NCI-H1105 (cell line): Measurements from ENCODE around the gene GAB3.
"Not testable (repeated sequence)": the region's sequence is repeated elsewhere in the genome, so short reads cannot be mapped to it uniquely, and the experiment has no call there.

ENCODE experiments used
- DNase-seq: peaks from one replicate; lab custom pipeline; 2025; lab: John Stamatoyannopoulos, UW

Gene GAB3

DNA sequence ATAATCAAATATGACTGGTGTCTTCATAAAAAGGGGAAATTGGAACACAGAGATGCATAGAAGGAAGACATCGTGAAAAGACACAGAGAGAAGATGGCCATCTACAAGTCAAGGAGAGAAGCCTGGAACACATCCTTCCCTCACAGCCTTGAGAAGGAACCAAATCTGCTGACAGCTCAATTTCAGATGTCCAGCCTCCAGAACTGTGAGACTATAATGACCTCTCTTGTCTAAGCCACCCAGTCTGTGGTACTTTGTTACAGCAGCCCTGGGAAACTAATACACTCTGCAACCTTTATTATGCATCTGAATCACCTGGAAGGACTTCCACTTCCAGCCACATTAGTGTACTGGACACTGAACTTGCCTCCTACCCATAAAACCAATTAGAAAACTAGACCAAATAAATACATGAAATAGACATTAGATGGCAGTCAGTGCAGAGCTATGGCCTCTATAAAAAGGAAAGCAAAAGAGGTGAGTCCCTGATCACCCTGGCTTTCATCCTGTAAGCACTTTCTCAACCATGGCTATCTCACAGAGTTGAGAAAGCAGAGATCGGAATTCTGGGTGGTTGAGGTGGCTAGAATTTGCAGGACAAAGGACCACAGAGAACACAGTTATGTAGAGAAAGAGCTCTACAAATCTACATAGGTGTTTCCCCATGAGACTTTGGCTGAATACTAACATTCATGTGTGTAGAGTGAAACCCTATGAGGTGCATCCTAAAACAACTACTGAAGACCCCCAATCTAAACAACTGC is 25.7 kb downstream of the GAB3 start:
- no peak for DNase-seq

DNA sequence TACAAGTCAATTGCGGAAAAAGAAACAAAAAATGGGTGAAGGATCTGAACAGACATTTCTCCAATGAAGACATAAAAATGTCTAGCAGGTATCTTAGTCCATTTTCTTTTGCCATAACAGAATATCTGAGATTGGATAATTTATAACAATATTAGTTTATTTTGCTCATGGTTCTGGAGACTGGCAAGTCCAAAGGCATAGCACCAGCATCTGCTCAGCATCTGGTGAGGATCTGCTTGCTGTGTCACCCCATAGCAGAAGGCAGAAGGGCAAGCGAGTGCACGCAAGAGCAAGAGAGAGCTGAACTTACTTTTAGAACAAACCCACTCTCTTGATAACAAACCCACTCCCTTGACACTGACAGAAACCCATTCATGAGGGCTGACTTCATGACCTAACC is 29.7 kb downstream of the GAB3 start:
- DNase-seq = no peak

DNA sequence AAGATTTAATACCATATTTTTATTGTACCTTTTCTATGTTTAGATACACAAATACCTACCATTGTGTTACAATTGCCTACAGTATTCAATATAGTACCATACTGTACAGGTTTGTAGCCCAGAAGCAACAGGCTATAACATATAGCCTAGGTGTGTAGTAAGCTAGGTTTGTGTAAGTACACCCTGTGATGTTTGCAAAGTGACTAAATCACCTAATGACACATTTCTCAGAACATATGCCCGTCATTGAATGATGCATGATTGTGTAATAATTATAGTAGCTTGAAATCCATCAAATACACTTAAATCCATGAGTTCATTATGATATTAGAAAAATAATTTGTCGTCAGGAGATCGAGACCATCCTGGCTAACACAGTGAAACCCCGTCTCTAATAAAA is 30.8 kb downstream of the GAB3 start:
- DNase-seq = no peak

DNA sequence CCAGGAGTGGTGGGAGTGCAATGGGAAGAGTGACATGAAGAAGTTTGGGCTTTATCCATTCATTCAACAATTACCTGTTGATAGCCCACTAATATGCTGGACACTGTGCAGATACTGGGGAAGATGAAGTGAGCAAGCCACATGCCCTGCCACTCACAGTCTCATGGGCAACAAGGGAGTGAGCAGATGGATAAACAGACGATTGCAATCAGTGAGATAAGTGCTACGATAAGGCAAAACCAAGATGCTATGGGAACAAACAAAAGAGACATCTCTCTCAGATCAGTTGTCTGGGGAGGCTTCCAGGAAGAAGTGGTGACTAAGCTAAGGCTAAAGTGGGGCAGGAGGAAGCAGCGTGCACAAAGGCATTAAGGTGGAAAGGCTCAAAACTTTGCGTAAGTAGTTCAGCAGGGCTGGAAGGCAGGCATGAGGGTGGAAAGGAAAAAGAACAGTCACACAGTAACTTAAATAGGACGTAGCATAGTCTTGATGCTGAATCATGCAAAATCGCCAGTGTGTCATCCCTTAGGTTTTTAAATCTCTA is 31.7 kb downstream of the GAB3 start:
- no peak for DNase-seq

DNA sequence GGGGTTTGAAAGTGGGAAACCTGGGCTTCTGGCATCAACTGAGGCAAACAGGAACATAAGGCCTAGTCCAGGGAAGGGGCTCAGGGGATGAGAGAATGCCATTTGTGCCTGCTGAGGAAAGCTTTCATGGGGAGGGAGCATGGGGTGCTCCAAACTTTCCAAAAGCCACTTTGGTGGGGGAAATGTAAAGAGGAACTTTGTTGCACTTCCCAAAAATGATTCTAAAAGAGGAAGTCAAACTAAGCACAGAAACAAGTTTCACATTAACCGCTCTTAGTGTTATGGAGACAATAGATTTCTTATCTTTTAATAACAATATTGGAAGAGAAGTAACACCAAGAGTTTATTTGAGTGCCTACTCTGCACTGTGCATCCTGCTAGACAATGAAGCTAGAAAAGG is 32.3 kb downstream of the GAB3 start:
- DNase-seq = no peak

DNA sequence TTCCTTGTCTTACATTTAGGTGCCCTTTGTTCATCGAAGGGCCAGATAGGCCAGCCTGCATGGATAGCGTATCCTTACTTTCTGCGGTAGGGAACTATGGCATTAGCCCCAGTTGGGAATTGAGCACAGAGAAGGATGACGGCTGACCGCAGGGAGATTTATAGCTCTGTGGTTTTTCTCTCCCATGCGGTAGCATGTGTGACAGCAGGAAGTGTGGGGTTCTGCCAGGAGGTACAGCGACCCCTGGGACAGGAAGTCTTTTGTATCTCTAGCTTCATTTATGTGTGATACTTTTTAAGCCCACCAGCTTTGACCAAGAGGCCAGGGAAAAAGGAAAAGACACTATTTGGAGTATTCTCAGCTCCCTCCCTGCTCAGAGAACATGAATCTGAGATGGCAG is 33.1 kb downstream of the GAB3 start:
- DNase-seq = no peak

DNA sequence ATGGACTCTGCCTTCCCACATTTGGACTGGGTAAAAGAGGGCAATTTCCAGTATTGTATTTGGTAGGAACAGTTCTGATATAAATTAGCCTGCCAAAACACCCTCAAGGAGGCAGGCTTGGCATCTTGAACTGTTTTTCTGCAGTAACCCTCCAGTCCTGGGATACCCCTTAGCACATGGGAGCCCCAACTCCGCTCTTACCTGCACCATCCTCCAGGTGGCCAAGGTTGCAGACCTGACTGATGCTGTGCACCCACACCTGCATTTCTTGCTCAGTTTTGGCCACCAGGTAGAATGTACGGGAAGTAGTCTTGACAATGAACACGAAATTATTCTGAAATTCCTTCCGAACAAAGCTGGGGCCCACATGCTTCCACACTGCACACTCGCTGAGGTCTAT is 35.1 kb downstream of the GAB3 start:
- DNase-seq = no peak

DNA sequence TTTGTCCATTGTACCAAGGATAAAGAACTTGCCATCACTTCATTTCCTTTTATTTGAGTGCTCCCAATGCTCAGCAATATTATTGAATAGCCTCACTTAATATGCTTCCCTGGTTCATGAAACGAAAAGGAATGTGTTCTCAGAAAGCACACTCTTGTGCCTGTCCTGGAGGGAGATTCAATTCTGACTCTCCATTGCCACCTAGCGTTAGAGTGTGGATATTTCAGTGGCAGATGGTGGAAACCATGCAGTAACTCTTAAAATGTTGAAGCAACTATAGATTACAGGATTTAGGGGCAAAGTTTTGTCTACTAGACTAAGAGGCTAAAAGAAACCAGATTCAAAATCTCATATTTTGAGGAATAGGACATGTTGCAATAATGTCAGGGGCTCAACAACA is 36.0 kb downstream of the GAB3 start:
- peak; percentile 33 for DNase-seq

DNA sequence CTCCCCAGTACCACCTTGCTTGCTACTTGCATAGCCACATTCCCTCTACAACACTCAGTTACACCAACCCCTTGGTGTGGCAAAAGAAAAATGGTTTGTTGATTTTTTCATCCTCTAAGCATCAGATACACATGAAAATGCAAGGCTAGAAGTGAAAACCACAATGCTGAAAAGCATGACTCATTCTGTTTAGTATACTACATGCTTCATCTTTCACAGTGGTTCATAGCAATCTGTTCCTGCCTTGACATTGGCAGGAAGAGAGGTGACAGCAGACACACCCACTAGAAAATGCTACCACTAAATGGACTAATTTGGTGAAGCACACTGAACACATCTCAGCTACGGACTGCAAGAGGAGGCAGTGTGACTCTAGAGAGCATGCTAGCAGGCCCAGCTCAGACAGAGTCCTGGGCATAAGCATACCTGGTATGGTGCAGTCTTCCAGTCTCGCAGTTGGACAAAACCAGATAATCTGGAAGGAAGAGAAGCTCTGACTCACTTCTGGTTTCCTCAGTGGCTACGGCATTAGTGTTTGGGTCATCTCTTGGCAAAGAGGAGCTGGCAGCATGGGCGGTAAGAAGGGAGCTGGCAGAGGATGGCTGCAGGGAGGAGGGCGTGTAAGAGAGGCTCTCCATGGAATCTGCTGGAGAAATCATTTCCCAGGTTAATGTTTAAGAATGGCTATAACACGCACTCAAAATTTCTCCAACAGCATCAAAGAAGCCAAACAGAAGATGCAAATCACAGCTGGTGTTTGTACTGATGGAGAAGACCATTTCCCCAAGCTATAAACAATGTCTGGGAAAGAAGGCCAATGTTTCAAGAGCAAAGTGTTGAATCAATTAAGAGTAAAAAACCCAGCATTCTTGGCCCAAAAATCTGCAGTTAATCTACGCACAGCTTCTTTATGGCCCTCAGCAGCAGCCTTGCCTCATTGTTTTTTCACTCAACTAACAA is 37.8 kb downstream of the GAB3 start:
- DNase-seq = no peak

DNA sequence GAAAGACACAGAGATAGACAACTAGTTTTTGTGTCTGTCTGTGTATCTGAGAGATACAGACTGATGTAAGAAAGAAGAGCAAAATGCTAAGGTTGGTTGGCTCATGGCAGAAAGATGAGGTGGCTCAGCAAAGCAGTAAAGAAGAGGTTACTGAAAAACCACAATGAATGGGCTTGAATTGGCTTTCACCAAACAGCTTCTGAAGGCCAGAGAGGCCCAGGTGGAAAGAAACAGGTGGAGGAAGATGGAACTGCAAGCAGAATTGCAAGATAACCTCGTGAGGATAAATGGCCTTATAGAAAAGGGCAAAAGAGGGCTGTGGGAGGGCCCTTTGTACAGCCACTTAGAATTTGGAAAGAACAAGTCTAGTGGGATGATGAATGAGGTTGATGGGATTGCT is 39.6 kb downstream of the GAB3 start:
- no peak for DNase-seq

DNA sequence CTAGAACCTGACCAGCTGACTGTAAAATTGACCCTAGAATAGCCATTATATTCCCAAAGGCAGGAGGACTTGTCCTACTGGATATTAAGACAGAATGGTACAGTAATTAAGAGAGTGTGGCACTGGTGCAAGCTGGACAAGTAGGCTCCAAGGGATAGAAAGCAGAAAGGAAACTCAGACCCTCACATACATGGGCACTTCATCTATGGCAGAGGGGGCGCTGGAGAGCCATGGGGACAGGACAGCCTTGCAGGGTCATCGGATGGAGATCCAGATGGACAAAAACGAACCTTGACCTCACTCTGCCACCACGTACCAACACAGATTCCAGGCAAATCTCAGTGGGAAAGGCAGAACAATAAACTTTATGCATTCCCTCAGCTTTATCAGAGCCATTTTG is 40.6 kb downstream of the GAB3 start:
- no peak for DNase-seq

DNA sequence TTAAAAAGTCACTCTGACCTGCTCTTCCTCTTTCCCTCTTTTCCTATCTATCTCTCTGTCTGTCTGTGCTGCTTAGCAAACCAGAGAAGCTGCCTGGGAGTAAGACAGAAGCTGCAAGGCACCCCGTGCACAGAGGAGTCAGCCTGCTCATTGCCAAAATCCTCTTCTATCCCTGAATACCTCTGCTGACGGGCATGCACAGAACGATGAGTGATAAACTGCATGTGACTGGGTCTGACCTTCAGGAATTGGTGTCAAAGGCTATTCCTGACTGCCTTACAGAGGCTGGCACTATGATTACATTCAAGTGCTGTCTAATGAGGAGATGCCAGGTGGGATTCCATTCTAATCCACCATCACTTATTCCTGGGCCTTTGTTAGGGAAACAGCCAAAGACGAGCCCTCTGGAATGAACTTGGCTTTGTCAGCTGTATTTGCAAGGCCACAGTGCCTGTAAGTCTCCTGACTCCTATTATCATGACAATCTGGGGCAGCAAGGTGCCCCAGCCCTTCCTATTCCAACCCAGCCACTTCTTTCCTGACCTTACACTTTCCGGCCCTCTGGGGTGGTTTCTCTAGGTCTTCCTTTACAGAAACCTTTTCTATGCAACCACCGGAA is 52.1 kb downstream of the GAB3 start:
- DNase-seq = no peak

DNA sequence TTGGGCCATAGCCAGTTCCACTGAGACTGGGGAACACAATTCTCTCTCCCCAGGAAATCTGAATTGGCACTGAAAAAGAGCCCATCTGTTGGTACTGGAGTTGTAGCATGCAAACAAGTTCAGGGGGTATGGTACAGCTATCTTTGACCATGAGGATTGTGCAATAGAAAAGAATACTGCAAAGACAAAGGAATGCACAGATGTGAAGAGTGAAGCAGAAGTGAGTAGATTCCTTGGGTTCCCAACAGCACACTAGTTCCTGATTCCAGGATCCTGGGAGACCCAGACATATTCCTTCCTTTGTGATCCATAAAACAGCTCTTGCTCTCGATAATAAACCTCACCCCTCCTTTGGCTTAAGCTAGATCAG is 54.2 kb downstream of the GAB3 start:
- no peak for DNase-seq

DNA sequence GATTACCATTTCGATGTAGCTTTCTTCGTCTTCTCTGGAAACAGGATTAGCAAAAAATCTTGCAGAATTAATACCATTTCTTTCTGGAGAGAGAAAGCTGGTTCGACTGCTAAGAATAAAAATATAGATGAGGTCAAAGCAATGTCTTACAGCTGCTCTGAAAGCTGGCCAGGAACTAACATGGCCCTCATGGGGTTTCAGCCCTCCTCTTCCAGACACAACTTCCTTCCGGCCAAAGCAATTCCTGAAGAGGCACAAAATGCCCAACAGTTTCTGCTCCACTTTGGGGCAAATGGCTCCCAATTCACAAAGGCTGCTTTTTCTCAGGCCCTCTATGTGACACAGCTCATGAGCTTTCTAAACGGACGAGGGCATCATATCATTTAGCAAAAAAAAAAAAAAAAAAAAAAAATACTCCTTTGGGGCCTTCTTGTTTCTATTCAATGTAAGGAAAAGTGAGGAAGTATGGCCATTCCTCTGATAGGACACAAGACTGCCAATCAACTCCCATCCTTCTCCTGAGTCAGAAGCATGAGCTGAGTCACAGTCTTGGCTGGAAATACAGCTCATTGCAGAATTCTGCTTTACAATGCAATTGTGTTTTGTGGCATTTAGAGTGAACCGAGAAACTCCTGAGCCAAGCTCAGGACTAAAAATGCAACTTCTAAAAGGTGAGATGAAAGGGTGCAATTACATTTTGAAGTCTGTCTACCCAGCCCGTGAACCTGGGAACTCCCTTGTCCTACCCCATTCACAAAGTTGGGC is 54.8 kb downstream of the GAB3 start:
- no peak for DNase-seq

DNA sequence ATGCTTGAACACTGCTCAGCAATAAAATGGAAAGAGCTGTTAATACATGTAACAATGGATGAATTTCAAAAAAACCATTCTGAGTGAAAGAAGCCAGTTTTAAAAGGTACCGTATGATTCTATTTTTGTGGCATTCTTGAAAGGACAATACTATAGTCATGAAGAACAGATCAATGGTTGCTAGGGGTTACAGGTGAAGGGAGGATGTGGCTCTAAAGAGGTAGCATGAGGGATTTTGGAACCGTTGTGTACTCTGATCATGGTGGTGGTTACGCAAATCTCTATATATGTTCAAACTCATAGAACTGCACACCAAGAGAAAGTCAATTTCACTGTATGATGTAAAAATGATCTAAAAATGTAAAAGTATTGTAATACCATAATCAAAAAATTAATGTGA is 57.5 kb downstream of the GAB3 start:
- no peak for DNase-seq

DNA sequence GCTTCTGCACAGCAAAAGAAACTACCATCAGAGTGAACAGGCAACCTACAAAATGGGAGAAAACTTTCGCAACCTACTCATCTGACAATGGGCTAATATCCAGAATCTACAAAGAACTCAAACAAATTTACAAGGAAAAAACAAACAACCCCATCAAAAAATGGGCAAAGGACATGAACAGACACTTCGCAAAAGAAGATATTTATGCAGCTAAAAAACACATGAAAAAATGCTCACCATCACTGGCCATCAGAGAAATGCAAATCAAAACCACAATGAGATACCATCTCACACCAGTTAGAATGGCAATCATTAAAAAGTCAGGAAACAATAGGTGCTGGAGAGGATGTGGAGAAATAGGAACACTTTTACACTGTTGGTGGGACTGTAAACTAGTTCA is 60.4 kb downstream of the GAB3 start:
- not testable (repeated sequence) for DNase-seq

DNA sequence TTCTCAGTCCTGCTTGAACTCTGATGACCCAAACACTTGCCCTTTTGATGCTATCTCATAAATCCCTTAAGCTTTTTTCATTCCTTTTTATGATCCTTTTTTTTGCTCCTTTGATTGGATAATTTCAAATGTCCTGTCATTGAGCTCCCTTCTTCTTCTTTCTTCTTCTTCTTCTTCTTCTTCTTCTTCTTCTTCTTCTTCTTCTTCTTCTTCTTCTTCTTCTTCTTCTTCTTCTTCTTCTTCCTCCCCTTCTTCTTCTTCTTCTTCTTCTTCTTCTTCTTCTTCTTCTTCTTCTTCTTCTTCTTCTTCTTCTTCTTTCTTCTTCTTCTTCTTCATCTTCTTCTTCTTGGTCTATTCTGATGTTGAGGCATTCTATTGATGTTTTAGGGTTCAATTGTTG is 78.8 kb downstream of the GAB3 start:
- not testable (repeated sequence) for DNase-seq

DNA sequence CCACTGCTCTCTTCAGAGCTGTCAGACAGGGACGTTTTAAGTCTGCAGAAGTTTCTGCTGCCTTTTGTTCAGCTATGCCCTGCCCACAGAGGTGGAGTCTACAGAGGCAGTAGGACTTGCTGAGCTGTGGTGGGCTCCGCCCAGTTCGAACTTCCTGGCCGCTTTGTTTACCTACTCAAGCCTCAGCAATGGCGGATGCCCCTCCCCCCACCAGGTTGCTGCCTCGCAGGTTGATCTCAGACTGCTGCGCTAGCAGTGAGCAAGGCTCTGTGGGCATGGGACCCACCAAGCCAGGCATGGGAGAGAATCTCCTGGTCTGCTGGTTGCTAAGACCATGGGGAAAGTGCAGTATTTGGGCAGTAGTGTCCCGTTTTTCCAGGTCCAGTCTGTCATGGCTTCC is 80.0 kb downstream of the GAB3 start:
- not testable (repeated sequence) for DNase-seq

DNA sequence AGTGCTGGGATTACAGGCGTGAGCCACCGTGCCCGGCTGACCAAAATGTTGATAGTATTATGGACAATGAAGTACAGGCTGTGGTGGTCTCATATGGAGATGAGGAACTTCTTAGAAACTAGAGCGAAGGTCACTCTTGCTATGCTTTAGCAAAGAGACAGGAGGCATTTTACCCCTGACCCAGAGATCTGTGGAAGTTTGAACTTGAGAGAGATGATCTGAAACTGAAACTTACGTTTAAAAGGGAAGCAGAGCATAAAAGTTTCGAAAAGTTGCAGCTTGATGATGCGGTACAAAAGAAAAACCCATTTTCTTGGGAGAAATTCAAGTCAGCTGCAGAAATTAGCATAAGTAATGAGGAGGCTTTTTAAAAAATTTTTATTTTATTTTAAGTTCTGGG is 89.0 kb downstream of the GAB3 start:
- no peak for DNase-seq

DNA sequence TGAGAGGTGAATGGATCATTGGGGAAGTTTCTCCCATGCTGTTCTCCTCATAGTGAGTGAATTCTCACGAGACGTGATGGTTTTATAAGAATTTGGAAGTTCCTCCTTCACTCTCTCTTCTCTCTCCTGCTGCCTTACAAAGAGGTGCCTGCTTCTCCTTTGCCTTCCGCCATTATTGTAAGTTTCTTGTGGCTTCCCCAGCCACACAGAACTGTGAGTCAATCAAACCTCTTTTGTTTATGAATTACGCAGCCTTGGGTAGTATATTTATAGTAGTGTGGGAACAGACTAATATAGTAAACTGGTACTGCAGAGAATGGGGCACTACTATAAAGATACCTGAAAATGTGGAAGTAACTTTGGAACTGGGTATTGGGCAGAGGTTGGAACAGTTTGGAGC is 89.7 kb downstream of the GAB3 start:
- no peak for DNase-seq

DNA sequence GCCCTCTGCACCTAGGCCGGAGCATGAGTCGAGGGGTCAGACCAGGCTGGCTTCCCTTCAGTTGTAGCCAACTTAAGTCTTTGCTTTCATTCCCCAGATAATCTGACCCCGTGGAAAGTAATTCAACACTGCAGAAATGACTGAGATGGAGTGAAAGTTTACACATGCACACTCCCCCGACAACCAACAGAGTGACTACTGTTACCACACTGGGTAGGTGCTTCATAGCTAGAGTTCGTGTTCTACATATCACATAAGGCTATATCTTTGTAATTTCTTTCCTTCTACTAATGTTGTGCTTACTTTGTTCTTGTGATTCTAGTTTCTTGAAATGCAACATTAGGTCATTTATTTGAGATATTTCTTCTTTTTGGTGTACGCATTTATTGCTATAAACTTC is 90.3 kb downstream of the GAB3 start:
- DNase-seq = no peak

DNA sequence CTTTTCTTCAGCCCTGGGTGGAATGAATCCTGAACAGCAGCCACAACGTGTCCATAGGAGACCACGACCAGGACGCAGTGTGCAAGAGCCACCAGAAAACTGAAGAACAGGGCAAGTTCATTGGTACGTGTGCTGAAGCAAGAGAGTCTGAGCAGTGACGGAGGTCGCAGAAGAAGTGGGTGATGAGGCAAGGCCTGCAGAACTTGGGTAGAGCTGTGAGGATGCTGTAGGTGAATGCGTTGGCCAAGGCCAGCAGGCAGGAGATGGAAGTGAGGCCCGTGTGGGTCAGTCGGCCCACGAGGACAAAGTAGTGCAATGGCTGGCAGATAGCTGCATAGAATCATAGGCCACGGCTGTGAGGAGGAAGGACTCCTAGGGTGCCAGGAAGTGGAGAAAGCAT is 91.9 kb downstream of the GAB3 start:
- no peak for DNase-seq
